ENCODE measurements around the gene DCUN1D5. TPM values are rescaled to one million over a fixed set of nuclear protein-coding genes. Genes with fewer than 3 reads are reported as not detected.

DCUN1D5 gene
- total and polyA plus RNA-seq, 2 of the 13 experiments (the other 11 are each of a cell fraction or from before 2014, with no cell fraction given): 32.9 to 46.7 TPM

- TF ChIP-seq CEBPZ (IDR thresholded peaks at IDR 0.05; ENCODE audit: low read length): no peak
- 0 out of 2 replicates have a peak, but pooled peaks have one; percentile 53 for TF ChIP-seq SMAD3 (CRISPR knock-in tag; IDR thresholded peaks at IDR 0.05)
- no peak for TF ChIP-seq ZNF484 (CRISPR knock-in tag; IDR thresholded peaks at IDR 0.05; ENCODE audit: borderline replicate concordance, low read depth)
- TF ChIP-seq, protein P1, sequence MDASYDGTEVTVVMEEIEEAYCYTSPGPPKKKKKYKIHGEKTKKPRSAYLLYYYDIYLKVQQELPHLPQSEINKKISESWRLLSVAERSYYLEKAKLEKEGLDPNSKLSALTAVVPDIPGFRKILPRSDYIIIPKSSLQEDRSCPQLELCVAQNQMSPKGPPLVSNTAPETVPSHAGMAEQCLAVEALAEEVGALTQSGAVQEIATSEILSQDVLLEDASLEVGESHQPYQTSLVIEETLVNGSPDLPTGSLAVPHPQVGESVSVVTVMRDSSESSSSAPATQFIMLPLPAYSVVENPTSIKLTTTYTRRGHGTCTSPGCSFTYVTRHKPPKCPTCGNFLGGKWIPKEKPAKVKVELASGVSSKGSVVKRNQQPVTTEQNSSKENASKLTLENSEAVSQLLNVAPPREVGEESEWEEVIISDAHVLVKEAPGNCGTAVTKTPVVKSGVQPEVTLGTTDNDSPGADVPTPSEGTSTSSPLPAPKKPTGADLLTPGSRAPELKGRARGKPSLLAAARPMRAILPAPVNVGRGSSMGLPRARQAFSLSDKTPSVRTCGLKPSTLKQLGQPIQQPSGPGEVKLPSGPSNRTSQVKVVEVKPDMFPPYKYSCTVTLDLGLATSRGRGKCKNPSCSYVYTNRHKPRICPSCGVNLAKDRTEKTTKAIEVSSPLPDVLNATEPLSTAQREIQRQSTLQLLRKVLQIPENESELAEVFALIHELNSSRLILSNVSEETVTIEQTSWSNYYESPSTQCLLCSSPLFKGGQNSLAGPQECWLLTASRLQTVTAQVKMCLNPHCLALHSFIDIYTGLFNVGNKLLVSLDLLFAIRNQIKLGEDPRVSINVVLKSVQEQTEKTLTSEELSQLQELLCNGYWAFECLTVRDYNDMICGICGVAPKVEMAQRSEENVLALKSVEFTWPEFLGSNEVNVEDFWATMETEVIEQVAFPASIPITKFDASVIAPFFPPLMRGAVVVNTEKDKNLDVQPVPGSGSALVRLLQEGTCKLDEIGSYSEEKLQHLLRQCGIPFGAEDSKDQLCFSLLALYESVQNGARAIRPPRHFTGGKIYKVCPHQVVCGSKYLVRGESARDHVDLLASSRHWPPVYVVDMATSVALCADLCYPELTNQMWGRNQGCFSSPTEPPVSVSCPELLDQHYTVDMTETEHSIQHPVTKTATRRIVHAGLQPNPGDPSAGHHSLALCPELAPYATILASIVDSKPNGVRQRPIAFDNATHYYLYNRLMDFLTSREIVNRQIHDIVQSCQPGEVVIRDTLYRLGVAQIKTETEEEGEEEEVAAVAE (CRISPR knock-in tag; IDR thresholded peaks at IDR 0.05; ENCODE audit: borderline replicate concordance): 0 out of 2 replicates have a peak, but pooled peaks have one; percentile 61
- TF ChIP-seq ZNF687 (CRISPR knock-in tag; IDR thresholded peaks at IDR 0.05): peak; percentile 86
- TF ChIP-seq, protein P2, sequence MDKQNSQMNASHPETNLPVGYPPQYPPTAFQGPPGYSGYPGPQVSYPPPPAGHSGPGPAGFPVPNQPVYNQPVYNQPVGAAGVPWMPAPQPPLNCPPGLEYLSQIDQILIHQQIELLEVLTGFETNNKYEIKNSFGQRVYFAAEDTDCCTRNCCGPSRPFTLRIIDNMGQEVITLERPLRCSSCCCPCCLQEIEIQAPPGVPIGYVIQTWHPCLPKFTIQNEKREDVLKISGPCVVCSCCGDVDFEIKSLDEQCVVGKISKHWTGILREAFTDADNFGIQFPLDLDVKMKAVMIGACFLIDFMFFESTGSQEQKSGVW (CRISPR knock-in tag; IDR thresholded peaks at IDR 0.05; ENCODE audit: borderline replicate concordance): no peak
- no peak for TF ChIP-seq ZNF674 (CRISPR knock-in tag; IDR thresholded peaks at IDR 0.05; ENCODE audit: low read depth)
- TF ChIP-seq ZKSCAN8 (CRISPR knock-in tag; IDR thresholded peaks at IDR 0.05; ENCODE audit: borderline replicate concordance): no peak
- TF ChIP-seq KDM1A (CRISPR knock-in tag; IDR thresholded peaks at IDR 0.05): no peak
- 0 out of 2 replicates have a peak, but pooled peaks have one; percentile 13 for TF ChIP-seq NFYC (CRISPR knock-in tag; IDR thresholded peaks at IDR 0.05)
- TF ChIP-seq, protein P3, sequence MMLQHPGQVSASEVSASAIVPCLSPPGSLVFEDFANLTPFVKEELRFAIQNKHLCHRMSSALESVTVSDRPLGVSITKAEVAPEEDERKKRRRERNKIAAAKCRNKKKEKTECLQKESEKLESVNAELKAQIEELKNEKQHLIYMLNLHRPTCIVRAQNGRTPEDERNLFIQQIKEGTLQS (CRISPR knock-in tag; IDR thresholded peaks at IDR 0.05): no peak
- TF ChIP-seq NKX3-1 (CRISPR knock-in tag; IDR thresholded peaks at IDR 0.05): no peak
- TF ChIP-seq, protein P4, sequence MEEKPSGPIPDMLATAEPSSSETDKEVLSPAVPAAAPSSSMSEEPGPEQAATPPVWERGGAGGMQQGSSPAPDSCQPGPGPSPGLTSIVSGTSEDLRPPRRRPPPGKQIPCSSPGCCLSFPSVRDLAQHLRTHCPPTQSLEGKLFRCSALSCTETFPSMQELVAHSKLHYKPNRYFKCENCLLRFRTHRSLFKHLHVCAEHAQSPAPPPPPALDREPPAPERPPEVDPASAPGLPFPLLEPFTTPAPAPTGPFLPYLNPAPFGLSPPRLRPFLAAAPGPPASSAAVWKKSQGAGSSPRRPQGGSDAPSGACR (CRISPR knock-in tag; IDR thresholded peaks at IDR 0.05): no peak
- TF ChIP-seq MBNL3 (CRISPR knock-in tag; conservative IDR thresholded peaks at IDR 0.05): no peak
These were observed 17.2 kb upstream of the DCUN1D5 start, which contains the start of gene DYNC2H1 (continued) for GRCh38 chr11:103108933-103109817.
